Measurements from ENCODE around the gene MRPS18A.

- TF ChIP-seq CTCF (conservative IDR thresholded peaks at IDR 0.05) (no peak), EZH2 (IDR thresholded peaks at IDR 0.05; ENCODE audit: low read depth) (no peak)
These were observed 3.7 kb downstream of the MRPS18A start for GRCh38 chr6:43683708-43684455.

Measured in PC-9 (cell line).